ENCODE measurements around the gene KIF26A.

The KIF26A gene

DNA sequence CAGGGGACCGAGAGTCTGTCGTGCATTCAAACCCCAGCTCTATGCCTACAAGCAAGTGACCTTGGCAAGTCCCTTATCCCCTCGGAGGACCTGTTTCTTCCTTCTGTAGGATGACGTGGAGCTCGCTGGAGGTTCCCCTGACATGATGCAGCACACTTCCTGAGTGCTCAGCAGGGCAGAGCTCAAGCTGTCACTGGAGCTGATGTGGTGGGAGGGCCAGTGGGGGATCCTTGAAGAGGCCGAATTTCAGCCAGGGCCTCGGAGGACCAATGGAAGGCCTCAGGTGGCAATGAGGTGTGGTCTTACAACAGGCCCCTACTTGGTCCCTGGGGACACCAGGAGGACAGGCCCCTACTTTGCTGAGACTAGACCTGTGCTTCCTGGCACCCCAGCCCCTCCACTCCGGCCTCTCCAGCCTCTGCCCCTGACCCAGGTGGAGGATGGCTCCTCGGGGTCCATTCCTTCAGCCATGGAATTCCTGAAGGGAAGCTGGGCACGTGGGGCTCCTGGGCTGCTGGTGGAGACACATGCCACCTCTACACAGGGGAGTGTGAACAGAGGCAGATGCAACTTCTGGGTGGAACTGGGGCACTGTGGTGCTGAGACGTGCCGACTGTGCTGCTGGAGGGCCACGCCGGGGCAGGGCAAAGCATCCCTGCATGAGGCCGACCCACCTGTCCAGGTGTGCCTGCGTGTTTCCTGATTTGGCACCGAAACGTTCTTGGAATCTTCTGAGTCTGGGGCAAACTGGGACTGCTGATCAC is 18.7 kb upstream of the KIF26A start:
- peaks cover 7 to 9% of the 10 kb centered on the region in 2 donors for H3K4me1 ChIP-seq (ENCODE audit: control insufficient read depth in 2 of 2, insufficient read depth in 2 of 2, low read length in 2 of 2)
- peaks cover 0 to 7% of the 10 kb centered on the region in 2 donors for H3K27me3 ChIP-seq (ENCODE audit: control insufficient read depth in 2 of 2, insufficient read depth in 2 of 2, low read length in 2 of 2)
- no peaks in the 10 kb centered on the region for H3K36me3 ChIP-seq (ENCODE audit: control insufficient read depth in 2 of 2, insufficient read depth in 2 of 2, low read length in 2 of 2)
- no peak overlapping the region for H3K27ac ChIP-seq (ENCODE audit: low read depth in 2 of 2, low read length in 2 of 2)
- H3K9me3 ChIP-seq (ENCODE audit: control insufficient read depth in 2 of 2, low read length in 2 of 2), result no peaks in the 10 kb centered on the region
- H3K9ac ChIP-seq (ENCODE audit: low read depth in 1 of 2, low read length in 2 of 2), result no peak overlapping the region
- H3K4me3 ChIP-seq (ENCODE audit: low read length in 2 of 2), result no peak overlapping the region

DNA sequence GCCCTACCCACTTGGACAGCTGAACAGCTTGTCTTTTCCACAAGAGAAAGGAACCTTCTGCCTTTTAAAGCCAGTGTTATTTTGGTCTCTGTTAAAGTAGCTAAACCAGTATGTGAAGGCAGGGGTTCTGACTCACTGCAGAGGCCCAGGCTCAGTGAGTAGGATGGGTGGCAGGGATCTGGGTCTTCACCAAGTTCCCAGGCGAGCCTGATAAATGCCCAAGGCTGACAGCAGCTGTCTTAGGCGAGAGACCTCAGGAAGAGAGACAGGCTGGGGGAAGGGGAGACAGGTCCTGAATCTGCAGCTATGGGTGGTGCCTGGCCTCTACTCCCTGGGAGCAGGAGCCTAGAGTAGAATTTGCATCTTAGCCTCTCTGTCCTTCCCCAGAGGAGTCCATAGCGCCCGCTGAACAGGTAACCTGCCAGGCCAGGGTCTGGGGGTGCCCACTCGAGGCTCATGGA is 18.1 kb upstream of the KIF26A start:
- Histone ChIP-seq H3K4me3 (ENCODE audit: low read length in 2 of 2) (no peak overlapping the region), H3K27me3 (ENCODE audit: control insufficient read depth in 2 of 2, insufficient read depth in 2 of 2, low read length in 2 of 2) (peaks cover 0 to 7% of the 10 kb centered on the region in 2 donors), H3K9me3 (ENCODE audit: control insufficient read depth in 2 of 2, low read length in 2 of 2) (no peaks in the 10 kb centered on the region), H3K36me3 (ENCODE audit: control insufficient read depth in 2 of 2, insufficient read depth in 2 of 2, low read length in 2 of 2) (no peaks in the 10 kb centered on the region), H3K4me1 (ENCODE audit: control insufficient read depth in 2 of 2, insufficient read depth in 2 of 2, low read length in 2 of 2) (peaks cover 7 to 9% of the 10 kb centered on the region in 2 donors), H3K27ac (ENCODE audit: low read depth in 2 of 2, low read length in 2 of 2) (no peak overlapping the region), H3K9ac (ENCODE audit: low read depth in 1 of 2, low read length in 2 of 2) (no peak overlapping the region)

DNA sequence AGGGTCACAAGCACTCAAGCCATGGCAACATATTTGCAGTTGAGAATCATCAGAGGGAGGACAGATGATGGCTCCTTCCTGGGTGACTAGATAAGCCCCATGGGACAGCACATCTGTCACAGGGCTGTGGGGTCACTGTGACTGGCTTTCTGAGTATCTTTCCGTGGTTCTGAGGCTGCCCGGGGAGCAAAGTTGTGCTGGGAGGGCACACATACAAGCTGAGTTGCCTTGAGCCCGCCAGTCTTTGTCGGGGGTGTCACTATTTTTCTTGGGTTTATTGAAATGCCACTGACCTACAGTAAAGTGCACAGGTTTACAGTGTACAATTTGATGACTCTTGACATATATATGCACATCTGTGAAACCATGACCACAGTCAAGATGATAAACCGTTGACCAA is 17.2 kb upstream of the KIF26A start:
- Histone ChIP-seq H3K9me3 (ENCODE audit: control insufficient read depth in 2 of 2, low read length in 2 of 2) (no peaks in the 10 kb centered on the region), H3K4me1 (ENCODE audit: control insufficient read depth in 2 of 2, insufficient read depth in 2 of 2, low read length in 2 of 2) (peaks cover 5 to 7% of the 10 kb centered on the region in 2 donors), H3K36me3 (ENCODE audit: control insufficient read depth in 2 of 2, insufficient read depth in 2 of 2, low read length in 2 of 2) (no peaks in the 10 kb centered on the region), H3K27ac (ENCODE audit: low read depth in 2 of 2, low read length in 2 of 2) (no peak overlapping the region), H3K27me3 (ENCODE audit: control insufficient read depth in 2 of 2, insufficient read depth in 2 of 2, low read length in 2 of 2) (peaks cover 0 to 7% of the 10 kb centered on the region in 2 donors), H3K9ac (ENCODE audit: low read depth in 1 of 2, low read length in 2 of 2) (no peak overlapping the region), H3K4me3 (ENCODE audit: low read length in 2 of 2) (no peak overlapping the region)

DNA sequence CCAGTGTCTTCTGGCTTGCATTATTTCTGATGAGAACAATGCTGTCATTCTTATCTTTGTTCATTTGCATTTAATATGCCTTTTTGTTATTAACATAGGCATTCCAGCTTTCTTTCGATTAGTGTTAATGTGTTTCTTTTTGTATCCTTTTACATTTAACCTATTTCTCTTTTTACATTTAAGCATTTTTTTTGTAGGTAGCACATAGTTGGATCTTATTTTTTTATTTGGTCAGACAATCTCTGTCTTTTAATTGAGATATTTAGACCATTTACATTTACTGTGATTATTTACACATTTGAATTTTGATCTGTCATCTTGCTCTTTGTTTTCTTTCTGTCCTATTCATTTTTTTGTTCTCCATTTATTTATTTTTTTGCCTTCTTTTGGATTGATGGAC is 14.5 kb upstream of the KIF26A start:
- Histone ChIP-seq H3K9me3 (ENCODE audit: control insufficient read depth in 2 of 2, low read length in 2 of 2) (no peaks in the 10 kb centered on the region), H3K27ac (ENCODE audit: low read depth in 2 of 2, low read length in 2 of 2) (no peak overlapping the region), H3K9ac (ENCODE audit: low read depth in 1 of 2, low read length in 2 of 2) (no peak overlapping the region), H3K4me3 (ENCODE audit: low read length in 2 of 2) (no peak overlapping the region), H3K27me3 (ENCODE audit: control insufficient read depth in 2 of 2, insufficient read depth in 2 of 2, low read length in 2 of 2) (no peaks in the 10 kb centered on the region), H3K4me1 (ENCODE audit: control insufficient read depth in 2 of 2, insufficient read depth in 2 of 2, low read length in 2 of 2) (no peaks in the 10 kb centered on the region), H3K36me3 (ENCODE audit: control insufficient read depth in 2 of 2, insufficient read depth in 2 of 2, low read length in 2 of 2) (no peaks in the 10 kb centered on the region)

DNA sequence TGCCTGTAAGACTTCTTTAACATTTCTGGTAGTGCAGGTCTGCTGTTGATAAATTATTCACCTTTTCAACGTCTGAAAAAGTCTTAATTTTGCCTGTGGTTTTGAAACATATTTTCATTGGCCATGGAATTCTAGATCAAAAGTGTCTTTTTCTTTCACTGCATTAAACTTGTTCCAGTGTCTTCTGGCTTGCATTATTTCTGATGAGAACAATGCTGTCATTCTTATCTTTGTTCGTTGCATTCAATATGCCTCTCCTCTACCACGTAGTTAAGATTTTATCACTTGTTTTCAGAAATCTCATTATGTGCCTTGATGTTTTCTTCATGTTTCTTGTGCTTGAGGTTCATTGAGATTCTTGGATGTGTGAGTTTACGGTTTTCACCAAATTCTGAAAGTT is 13.4 kb upstream of the KIF26A start:
- H3K36me3 ChIP-seq (ENCODE audit: control insufficient read depth in 2 of 2, insufficient read depth in 2 of 2, low read length in 2 of 2), result no peaks in the 10 kb centered on the region
- H3K4me1 ChIP-seq (ENCODE audit: control insufficient read depth in 2 of 2, insufficient read depth in 2 of 2, low read length in 2 of 2), result no peaks in the 10 kb centered on the region
- peaks cover 3% of the 10 kb centered on the region in 2 donors for H3K9me3 ChIP-seq (ENCODE audit: control insufficient read depth in 2 of 2, low read length in 2 of 2)
- H3K4me3 ChIP-seq (ENCODE audit: low read length in 2 of 2), result no peak overlapping the region
- H3K27ac ChIP-seq (ENCODE audit: low read depth in 2 of 2, low read length in 2 of 2), result no peak overlapping the region
- H3K9ac ChIP-seq (ENCODE audit: low read depth in 1 of 2, low read length in 2 of 2), result no peak overlapping the region
- no peaks in the 10 kb centered on the region for H3K27me3 ChIP-seq (ENCODE audit: control insufficient read depth in 2 of 2, insufficient read depth in 2 of 2, low read length in 2 of 2)

DNA sequence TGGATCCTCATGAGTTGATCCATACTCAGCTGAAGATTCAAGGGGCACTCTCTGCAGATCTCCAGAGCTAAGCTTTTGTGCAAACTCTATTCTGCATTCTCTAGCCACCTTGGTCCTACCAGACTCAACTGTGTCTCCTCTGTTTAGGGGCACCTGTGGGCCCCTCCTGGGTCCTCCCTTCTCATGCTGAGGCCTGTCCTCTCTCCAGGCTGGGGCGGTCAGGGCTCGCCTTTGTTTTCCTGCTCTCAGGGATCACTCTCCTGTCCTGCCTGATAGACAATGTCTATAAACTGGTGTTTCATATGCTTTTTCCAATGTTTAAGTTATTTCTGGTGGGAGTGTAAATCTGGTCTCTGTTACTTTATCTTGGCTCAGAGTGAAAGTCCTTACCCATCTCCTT is 11.6 kb upstream of the KIF26A start:
- H3K27me3 ChIP-seq (ENCODE audit: control insufficient read depth in 2 of 2, insufficient read depth in 2 of 2, low read length in 2 of 2), result peaks cover 0 to 3% of the 10 kb centered on the region in 2 donors
- H3K36me3 ChIP-seq (ENCODE audit: control insufficient read depth in 2 of 2, insufficient read depth in 2 of 2, low read length in 2 of 2), result no peaks in the 10 kb centered on the region
- no peak overlapping the region for H3K9ac ChIP-seq (ENCODE audit: low read depth in 1 of 2, low read length in 2 of 2)
- H3K4me1 ChIP-seq (ENCODE audit: control insufficient read depth in 2 of 2, insufficient read depth in 2 of 2, low read length in 2 of 2), result no peaks in the 10 kb centered on the region
- H3K9me3 ChIP-seq (ENCODE audit: control insufficient read depth in 2 of 2, low read length in 2 of 2), result peaks cover 3% of the 10 kb centered on the region in 2 donors
- no peak overlapping the region for H3K27ac ChIP-seq (ENCODE audit: low read depth in 2 of 2, low read length in 2 of 2)
- no peak overlapping the region for H3K4me3 ChIP-seq (ENCODE audit: low read length in 2 of 2)

DNA sequence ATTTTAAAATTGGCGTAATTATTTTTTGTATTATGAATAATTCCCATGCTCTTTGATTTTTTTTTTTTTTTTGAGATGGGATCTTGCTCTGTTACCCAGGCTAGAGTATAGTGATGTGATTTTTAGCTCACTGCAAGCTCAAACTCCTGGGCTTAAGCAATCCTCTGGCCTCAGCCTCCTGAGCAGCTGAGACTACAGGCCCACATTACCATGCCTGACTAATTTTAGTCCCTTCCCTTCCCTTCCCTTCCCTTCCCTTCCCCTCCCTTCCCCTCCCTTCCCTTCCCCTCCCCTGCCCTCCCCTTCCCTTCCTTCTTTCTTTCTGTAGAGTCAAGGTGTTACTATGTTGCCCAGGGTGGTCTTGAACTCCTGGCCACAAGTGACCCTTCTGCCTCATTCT is 9.4 kb upstream of the KIF26A start:
- Histone ChIP-seq H3K27ac (ENCODE audit: low read depth in 2 of 2, low read length in 2 of 2) (no peak overlapping the region), H3K4me1 (ENCODE audit: control insufficient read depth in 2 of 2, insufficient read depth in 2 of 2, low read length in 2 of 2) (no peaks in the 10 kb centered on the region), H3K27me3 (ENCODE audit: control insufficient read depth in 2 of 2, insufficient read depth in 2 of 2, low read length in 2 of 2) (peaks cover 5 to 11% of the 10 kb centered on the region in 2 donors), H3K36me3 (ENCODE audit: control insufficient read depth in 2 of 2, insufficient read depth in 2 of 2, low read length in 2 of 2) (no peaks in the 10 kb centered on the region), H3K9ac (ENCODE audit: low read depth in 1 of 2, low read length in 2 of 2) (no peak overlapping the region), H3K4me3 (ENCODE audit: low read length in 2 of 2) (no peak overlapping the region), H3K9me3 (ENCODE audit: control insufficient read depth in 2 of 2, low read length in 2 of 2) (peaks cover 3% of the 10 kb centered on the region in 2 donors)

DNA sequence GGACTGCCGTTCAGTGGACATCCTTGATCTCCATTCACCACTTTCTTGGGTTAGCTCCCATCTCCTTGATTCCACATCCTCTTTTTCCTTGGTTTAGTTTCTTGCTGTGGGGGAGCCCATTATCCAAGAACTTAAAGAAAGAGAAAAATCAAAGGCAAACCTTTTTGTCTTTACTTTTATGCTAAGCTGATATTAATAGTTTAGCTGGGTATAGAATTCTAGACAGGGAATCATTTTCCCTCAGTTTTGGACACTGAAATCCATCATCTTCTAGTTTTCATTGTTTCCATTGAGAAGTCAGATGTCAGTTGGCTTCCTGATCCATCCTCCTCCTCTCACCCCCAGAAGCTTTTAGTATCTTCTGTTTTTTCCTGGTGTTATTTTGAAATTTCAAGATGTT is 8.8 kb upstream of the KIF26A start:
- Histone ChIP-seq H3K36me3 (ENCODE audit: control insufficient read depth in 2 of 2, insufficient read depth in 2 of 2, low read length in 2 of 2) (no peaks in the 10 kb centered on the region), H3K4me1 (ENCODE audit: control insufficient read depth in 2 of 2, insufficient read depth in 2 of 2, low read length in 2 of 2) (no peaks in the 10 kb centered on the region), H3K9ac (ENCODE audit: low read depth in 1 of 2, low read length in 2 of 2) (no peak overlapping the region), H3K27me3 (ENCODE audit: control insufficient read depth in 2 of 2, insufficient read depth in 2 of 2, low read length in 2 of 2) (peaks cover 10 to 17% of the 10 kb centered on the region in 2 donors), H3K27ac (ENCODE audit: low read depth in 2 of 2, low read length in 2 of 2) (no peak overlapping the region), H3K4me3 (ENCODE audit: low read length in 2 of 2) (no peak overlapping the region), H3K9me3 (ENCODE audit: control insufficient read depth in 2 of 2, low read length in 2 of 2) (peaks cover 3% of the 10 kb centered on the region in 2 donors)

DNA sequence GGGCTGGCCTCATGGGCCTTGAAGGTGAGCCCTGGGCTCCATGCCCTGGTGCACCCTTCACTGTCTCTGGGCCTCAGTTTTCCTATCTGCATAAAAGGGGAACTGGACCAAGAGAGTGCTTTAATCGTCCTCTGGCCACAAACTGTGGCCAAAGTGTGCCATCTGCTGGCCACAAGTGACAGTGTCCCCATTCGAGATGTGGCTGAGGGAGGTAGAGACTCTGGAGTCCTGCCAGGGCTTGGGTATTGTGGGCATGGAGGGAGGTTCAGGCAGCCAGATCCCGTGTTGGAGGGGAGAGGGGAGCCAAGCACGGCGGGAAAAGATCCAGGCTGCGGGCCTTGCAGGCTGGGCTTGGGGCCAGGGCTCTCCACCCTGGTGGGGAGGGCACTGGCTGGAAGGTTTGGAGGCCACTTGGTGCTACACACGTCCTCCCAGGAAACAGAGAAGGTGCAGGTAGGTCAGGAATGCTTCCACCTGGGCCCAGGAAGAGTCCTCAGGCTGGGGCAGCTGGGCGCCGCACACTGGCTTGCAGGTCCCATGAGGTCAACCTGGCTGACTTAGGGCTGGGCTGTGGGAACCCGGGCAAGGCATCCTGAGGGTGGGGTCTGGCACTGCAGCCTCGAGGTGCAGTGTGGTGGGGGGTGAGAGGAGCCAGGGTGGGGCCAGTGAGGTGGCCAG is 7.3 kb upstream of the KIF26A start:
- Histone ChIP-seq H3K27ac (ENCODE audit: low read depth in 2 of 2, low read length in 2 of 2) (no peak overlapping the region), H3K27me3 (ENCODE audit: control insufficient read depth in 2 of 2, insufficient read depth in 2 of 2, low read length in 2 of 2) (peaks cover 19 to 30% of the 10 kb centered on the region in 2 donors), H3K36me3 (ENCODE audit: control insufficient read depth in 2 of 2, insufficient read depth in 2 of 2, low read length in 2 of 2) (no peaks in the 10 kb centered on the region), H3K4me3 (ENCODE audit: low read length in 2 of 2) (no peak overlapping the region), H3K9me3 (ENCODE audit: control insufficient read depth in 2 of 2, low read length in 2 of 2) (peaks cover 3% of the 10 kb centered on the region in 2 donors), H3K4me1 (ENCODE audit: control insufficient read depth in 2 of 2, insufficient read depth in 2 of 2, low read length in 2 of 2) (peaks cover 0 to 5% of the 10 kb centered on the region in 2 donors), H3K9ac (ENCODE audit: low read depth in 1 of 2, low read length in 2 of 2) (no peak overlapping the region)

DNA sequence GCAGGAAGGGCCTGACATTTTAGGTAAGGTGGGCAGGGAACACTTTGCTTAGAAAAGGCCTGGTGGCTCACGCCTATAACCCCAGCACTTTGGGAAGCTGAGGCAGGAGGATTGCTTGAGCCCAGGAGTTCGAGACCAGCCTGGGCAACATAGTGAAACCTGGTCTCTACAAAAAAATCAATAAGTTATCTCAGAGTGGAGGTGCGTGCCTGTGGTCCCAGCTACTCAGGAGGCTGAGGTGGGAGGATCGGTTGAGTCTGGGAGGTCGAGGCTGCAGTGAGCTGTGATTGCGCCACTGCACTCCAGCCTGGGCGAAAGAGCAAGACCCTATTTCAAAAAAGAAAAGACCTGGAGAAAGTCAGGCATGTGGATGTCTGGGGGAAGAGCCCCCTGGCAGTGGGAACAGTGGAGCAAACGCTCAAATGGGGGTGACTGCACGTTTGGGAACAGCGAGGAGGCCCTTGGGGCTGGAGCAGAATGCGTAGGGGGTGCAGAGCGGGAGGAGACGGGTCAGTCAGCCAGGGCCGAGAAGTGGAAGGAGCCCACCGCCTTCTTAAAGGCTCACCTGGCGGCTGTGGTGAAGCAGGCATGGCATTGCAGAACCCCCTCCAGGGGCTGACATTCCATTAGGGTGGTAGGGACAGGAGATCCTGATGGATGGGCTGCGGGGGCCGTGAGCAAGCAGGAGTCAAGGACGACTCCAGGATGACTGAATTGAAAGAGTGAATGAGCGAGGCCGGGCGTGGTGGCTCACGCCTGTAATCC is 6.2 kb upstream of the KIF26A start:
- H3K9ac ChIP-seq (ENCODE audit: low read depth in 1 of 2, low read length in 2 of 2), result no peak overlapping the region
- peaks cover 3% of the 10 kb centered on the region in 2 donors for H3K9me3 ChIP-seq (ENCODE audit: control insufficient read depth in 2 of 2, low read length in 2 of 2)
- no peak overlapping the region for H3K27ac ChIP-seq (ENCODE audit: low read depth in 2 of 2, low read length in 2 of 2)
- no peaks in the 10 kb centered on the region for H3K36me3 ChIP-seq (ENCODE audit: control insufficient read depth in 2 of 2, insufficient read depth in 2 of 2, low read length in 2 of 2)
- H3K27me3 ChIP-seq (ENCODE audit: control insufficient read depth in 2 of 2, insufficient read depth in 2 of 2, low read length in 2 of 2), result peaks cover 26 to 37% of the 10 kb centered on the region in 2 donors
- peaks cover 5 to 13% of the 10 kb centered on the region in 2 donors for H3K4me1 ChIP-seq (ENCODE audit: control insufficient read depth in 2 of 2, insufficient read depth in 2 of 2, low read length in 2 of 2)
- no peak overlapping the region for H3K4me3 ChIP-seq (ENCODE audit: low read length in 2 of 2)
